GM12878 (cell line): Measurements from ENCODE around the gene S100A9. TPM values are rescaled to one million over a fixed set of nuclear protein-coding genes. Genes with fewer than 3 reads are reported as not detected.

Experiments
- ATF7 ChIP-seq: fragments of 450-650 bp; IDR thresholded peaks from 2 replicates; pipeline ENCODE4 v1.6.1; 2016; ENCODE audit warnings: low read depth, mild to moderate bottlenecking
- CEBPB ChIP-seq, 2 experiments: fragments of 150-350 bp in 1 of 2; IDR thresholded peaks; 2 replicates each; pipeline ENCODE4 v1.6.1; 2012 to 2014; ENCODE audit warnings: low read depth in 2 of 2, low read length in 2 of 2, borderline replicate concordance in 1 of 2, inconsistent platforms in 1 of 2
- EED ChIP-seq: sonication (generic); IDR thresholded peaks from 2 replicates; pipeline ENCODE4 v1.6.1; 2016; ENCODE audit warnings: antibody characterized with exemption, low read depth
- ETV6 ChIP-seq, 2 experiments: fragments of 450-650 bp in 1 of 2; IDR thresholded peaks in 1 of 2; conservative IDR thresholded peaks in 1 of 2; 2 replicates each; pipeline ENCODE4 v1.6.1; 2014; ENCODE audit warnings: antibody characterized with exemption in 1 of 2, borderline replicate concordance in 1 of 2, low read depth in 1 of 2, mild to moderate bottlenecking in 1 of 2, moderate library complexity in 1 of 2
- EZH2 ChIP-seq: IDR thresholded peaks from 2 replicates; pipeline ENCODE4 v1.6.1; 2012; ENCODE audit warnings: low read depth, mild to moderate bottlenecking, control low read depth, inconsistent platforms, low read length, borderline replicate concordance; ENCODE audit not compliant: control insufficient read depth
- FOXM1 ChIP-seq: IDR thresholded peaks from 2 replicates; pipeline ENCODE4 v1.6.1; 2012; ENCODE audit warnings: low read depth, mild to moderate bottlenecking, inconsistent platforms, low read length, moderate library complexity
- IRF3 ChIP-seq: fragments of 450-650 bp; IDR thresholded peaks from 2 replicates; pipeline ENCODE4 v1.6.1; 2014; ENCODE audit warnings: mild to moderate bottlenecking
- MEF2A ChIP-seq: IDR thresholded peaks from 2 replicates; pipeline ENCODE4 v1.6.1; 2011; ENCODE audit warnings: low read depth, mild to moderate bottlenecking, low read length, moderate library complexity; ENCODE audit not compliant: insufficient read depth
- MXI1 ChIP-seq: fragments of 150-350 bp; IDR thresholded peaks from 2 replicates; pipeline ENCODE4 v1.6.1; 2011; ENCODE audit warnings: low read depth, mild to moderate bottlenecking, inconsistent platforms, low read length, improper control_type of control experiment
- NFIC ChIP-seq: IDR thresholded peaks from 2 replicates; pipeline ENCODE4 v1.6.1; 2012; ENCODE audit warnings: low read depth, mild to moderate bottlenecking, inconsistent platforms, low read length, moderate library complexity
- NFYB ChIP-seq: IDR thresholded peaks from 2 replicates; pipeline ENCODE4 v1.6.1; 2011; ENCODE audit warnings: low read depth, mild to moderate bottlenecking, low read length, improper control_type of control experiment, moderate library complexity; ENCODE audit not compliant: insufficient read depth
- PAX5 ChIP-seq: IDR thresholded peaks from 2 replicates; pipeline ENCODE4 v1.6.1; 2011; ENCODE audit warnings: low read depth, low read length, borderline replicate concordance
- polyA plus RNA-seq, 11 experiments: library from polyadenylated mRNA; depleted of rRNA in 4 of 11; unstranded in 6 of 11; stranded (reverse) in 5 of 11; fragments of >200 nt; fragmentation: Nextera tagmentation in 4 of 11; fragmentation: Illumina TruSeq in 1 of 11; extraction: Ambion mirVana in 4 of 11; extraction: Trizol in 1 of 11; gene quantifications; 1 replicate in 1 of 11; 2 replicates in 10 of 11; pipeline versions ENCODE4 v1.2.1 to v1.2.3, GENCODE V29; 2011 to 2016; ENCODE audit warnings: inconsistent platforms in 2 of 11, missing spikeins in 2 of 11, low read depth in 1 of 11
- total RNA-seq, 4 experiments: library from RNA; depleted of rRNA in 3 of 4; stranded (reverse); fragments of >200 nt in 3 of 4; fragmentation: Illumina TruSeq in 1 of 4; extraction: Trizol in 1 of 4; gene quantifications; 2 replicates each; pipeline versions ENCODE4 v1.2.1 to v1.2.3, GENCODE V29; 2013 to 2021

S100A9 gene
- total and polyA plus RNA-seq, 10 of the 15 experiments (the other 5 are each of a cell fraction or from before 2014, with no cell fraction given): 0.22 to 1.7 (median 0.49) TPM; not detected in 3

- TF ChIP-seq CEBPB (IDR thresholded peaks at IDR 0.05; ENCODE audit: borderline replicate concordance in 1 of 2, low read depth in 2 of 2, low read length in 2 of 2) (no peak), EZH2 (no peak), EED (no peak), ATF7 (no peak), ETV6 (conservative IDR thresholded peaks at IDR 0.05 in 1 of 2, IDR thresholded peaks at IDR 0.05 in 1 of 2; ENCODE audit: borderline replicate concordance in 1 of 2, low read depth in 1 of 2) (no peak), NFYB (no peak), PAX5 (no peak), IRF3 (no peak), NFIC (no peak), MXI1 (no peak), MEF2A (no peak), FOXM1 (no peak)
These were observed 39.6 kb downstream of the S100A9 start (continued) for GRCh38 chr1:153397051-153397923.
